GM18519 (cell line): ENCODE results near the gene HIRIP3.

ENCODE experiments used
- ATAC-seq: cut with Tn5 transposase; IDR thresholded peaks from one replicate; pipeline ENCODE4 v1.9.1; 2021; ENCODE audit warnings: mild to moderate bottlenecking, moderate library complexity; ENCODE audit not compliant: unreplicated experiment, low FRiP score

HIRIP3 gene

GRCh38 chr16:30000735-30001631, 5.6 kb upstream of the HIRIP3 start:
- ATAC-seq, result no peak

GRCh38 chr16:29999605-30000004, 4.2 kb upstream of the HIRIP3 start:
- no peak for ATAC-seq

- no peak for ATAC-seq
Observed at GRCh38 chr16:29996766-29997250, 1.4 kb upstream of the HIRIP3 start.

GRCh38 chr16:29995911-29996765, 721 bp upstream of the HIRIP3 start, which contains the start of gene INO80E:
Gene INO80E (plus strand): TSS chr16:29996241. CDS start chr16:29996311, 70 bp downstream.
- peak; percentile 86 for ATAC-seq

- no peak for ATAC-seq
Observed at GRCh38 chr16:29994600-29995323, 655 bp downstream of the HIRIP3 start.

- ATAC-seq, result no peak
Observed at GRCh38 chr16:29993903-29994599, 1.4 kb downstream of the HIRIP3 start.

- no peak for ATAC-seq
Observed at GRCh38 chr16:29993191-29993902, 2.1 kb downstream of the HIRIP3 start.

GRCh38 chr16:29992344-29992967, 3.0 kb downstream of the HIRIP3 start:
- no peak for ATAC-seq

- ATAC-seq, result no peak
Observed at GRCh38 chr16:29991571-29991904, 3.9 kb downstream of the HIRIP3 start.

GRCh38 chr16:29990883-29991570, 4.4 kb downstream of the HIRIP3 start:
- no peak for ATAC-seq

GRCh38 chr16:29990034-29990433, 5.4 kb downstream of the HIRIP3 start:
- ATAC-seq, result no peak

GRCh38 chr16:29989111-29989858, 6.1 kb downstream of the HIRIP3 start:
- no peak for ATAC-seq

- ATAC-seq, result no peak
Observed at GRCh38 chr16:29988346-29989075, 6.9 kb downstream of the HIRIP3 start.

- ATAC-seq, result no peak
Observed at GRCh38 chr16:29987371-29988085, 7.9 kb downstream of the HIRIP3 start.

- no peak for ATAC-seq
Observed at GRCh38 chr16:29986931-29987330, 8.5 kb downstream of the HIRIP3 start.

GRCh38 chr16:29986231-29986630, 9.2 kb downstream of the HIRIP3 start:
- ATAC-seq, result no peak
